Neural cell (in vitro differentiated cells): ENCODE data around the gene SSX2IP. TPM values are rescaled to one million over a fixed set of nuclear protein-coding genes. Genes with fewer than 3 reads are reported as not detected.

Source experiments
- H2AFZ ChIP-seq: fragments of 200-600, 300-800 bp; sonication (generic), shearing (Covaris generic); 2 replicates; pipeline ENCODE4 v1.6.0; 2014; ENCODE audit warnings: low read depth, mild to moderate bottlenecking, antibody characterized with exemption, low read length, moderate library complexity
- H3F3A ChIP-seq: fragments of 200-600 bp; shearing (Covaris generic); 2 replicates; pipeline ENCODE4 v1.6.1; 2016; ENCODE audit warnings: mild to moderate bottlenecking, moderate library complexity, mixed read lengths, antibody characterized with exemption, low read length; ENCODE audit not compliant: insufficient read depth, poor library complexity, severe bottlenecking
- H3K27ac ChIP-seq: fragments of 200-600, 300-800 bp; sonication (generic), shearing (Covaris generic); 2 replicates; pipeline ENCODE4 v1.5.1; 2014; ENCODE audit warnings: mild to moderate bottlenecking, low read length, moderate library complexity
- H3K27me3 ChIP-seq: fragments of 300-800, 200-600 bp; sonication (generic), shearing (Covaris generic); 2 replicates; pipeline ENCODE4 v1.6.0; 2014; ENCODE audit warnings: mild to moderate bottlenecking, low read depth, low read length, moderate library complexity; ENCODE audit not compliant: insufficient read depth
- H3K36me3 ChIP-seq: fragments of 300-800, 200-600 bp; sonication (generic), shearing (Covaris generic); 2 replicates; pipeline ENCODE4 v1.5.1; 2014; ENCODE audit warnings: mild to moderate bottlenecking, antibody characterized with exemption, low read length, moderate library complexity; ENCODE audit not compliant: insufficient read depth
- H3K4me2 ChIP-seq: fragments of 300-800, 200-600 bp; sonication (generic), shearing (Covaris generic); 2 replicates; pipeline ENCODE4 v1.6.0; 2014; ENCODE audit warnings: mild to moderate bottlenecking, low read length
- H3K4me3 ChIP-seq: fragments of 300-800, 200-600 bp; sonication (generic), shearing (Covaris generic); 2 replicates; pipeline ENCODE4 v1.5.1; 2014; ENCODE audit warnings: mild to moderate bottlenecking, low read length, moderate library complexity
- H3K79me2 ChIP-seq: fragments of 200-600 bp; shearing (Covaris generic); replicated peaks from 2 replicates; pipeline ENCODE4 v1.6.0; 2014; ENCODE audit warnings: mild to moderate bottlenecking, low read length, moderate library complexity; ENCODE audit not compliant: insufficient read depth
- H3K9ac ChIP-seq: fragments of 300-800, 200-600 bp; sonication (generic), shearing (Covaris generic); 2 replicates; pipeline ENCODE4 v1.6.1; 2016; ENCODE audit warnings: mild to moderate bottlenecking, low read length, mixed read lengths
- H3K9me2 ChIP-seq: fragments of 200-600 bp; shearing (Covaris generic); 2 replicates; pipeline ENCODE4 v1.6.1; 2016; ENCODE audit warnings: mild to moderate bottlenecking, low read length, mixed read lengths; ENCODE audit not compliant: insufficient read depth
- H3K9me3 ChIP-seq: fragments of 200-600, 300-800 bp; sonication (generic), shearing (Covaris generic); 2 replicates; pipeline ENCODE4 v1.6.1; 2016; ENCODE audit warnings: mild to moderate bottlenecking, mixed run types, low read length, moderate library complexity, mixed read lengths
- H4K20me1 ChIP-seq: fragments of 200-600 bp; shearing (Covaris generic); 2 replicates; pipeline ENCODE4 v1.6.1; 2016; ENCODE audit warnings: mild to moderate bottlenecking, mixed run types; ENCODE audit not compliant: insufficient read depth
- CTCF ChIP-seq: fragments of 450-650 bp; IDR thresholded peaks from 2 replicates; pipeline ENCODE4 v1.5.1; 2014; ENCODE audit warnings: antibody characterized with exemption, mild to moderate bottlenecking, moderate library complexity; ENCODE audit not compliant: poor library complexity, severe bottlenecking
- EP300 ChIP-seq: fragments of 450-650 bp; conservative IDR thresholded peaks from 2 replicates; pipeline ENCODE4 v1.6.1; 2014; ENCODE audit warnings: antibody characterized with exemption, mild to moderate bottlenecking, moderate library complexity; ENCODE audit not compliant: poor library complexity, severe bottlenecking
- EZH2 ChIP-seq: fragments of 200-600, 300-800 bp; shearing (Covaris generic), sonication (generic); IDR thresholded peaks from 2 replicates; pipeline ENCODE4 v1.6.1; 2014; ENCODE audit warnings: antibody characterized with exemption, low read length, borderline replicate concordance, mild to moderate bottlenecking; ENCODE audit not compliant: insufficient read depth, poor library complexity, severe bottlenecking
- MXI1 ChIP-seq: fragments of 450-650 bp; conservative IDR thresholded peaks from 2 replicates; pipeline ENCODE4 v1.6.1; 2014; ENCODE audit warnings: antibody characterized with exemption, mild to moderate bottlenecking; ENCODE audit not compliant: poor library complexity, severe bottlenecking
- POLR2AphosphoS5 ChIP-seq: IDR thresholded peaks from 2 replicates; pipeline ENCODE4 v1.6.1; 2012
- RAD21 ChIP-seq: fragments of 450-650 bp; conservative IDR thresholded peaks from 2 replicates; pipeline ENCODE4 v1.6.1; 2014; ENCODE audit warnings: antibody characterized with exemption, mild to moderate bottlenecking, moderate library complexity
- REST ChIP-seq: IDR thresholded peaks from 2 replicates; pipeline ENCODE4 v1.6.1; 2012; ENCODE audit warnings: borderline replicate concordance
- SMC3 ChIP-seq: fragments of 450-650 bp; conservative IDR thresholded peaks from 2 replicates; pipeline ENCODE4 v1.6.1; 2014; ENCODE audit warnings: antibody characterized with exemption, mild to moderate bottlenecking, moderate library complexity; ENCODE audit not compliant: poor library complexity
- TAF1 ChIP-seq: IDR thresholded peaks from 2 replicates; pipeline ENCODE4 v1.6.1; 2012; ENCODE audit warnings: low read depth
- polyA minus RNA-seq: library from RNA; depleted of rRNA, polyadenylated mRNA; stranded (reverse); fragments of >200 nt; gene quantifications from 2 replicates; pipeline ENCODE4 v1.2.3, GENCODE V29; 2014
- polyA plus RNA-seq: library from polyadenylated mRNA; depleted of rRNA; stranded (reverse); fragments of >200 nt; gene quantifications from 2 replicates; pipeline ENCODE4 v1.2.3, GENCODE V29; 2014

SSX2IP gene
- polyA plus RNA-seq, result 21.7 and 23.5 TPM in 2 replicates
- polyA minus RNA-seq, result 36.3 and 45.6 TPM in 2 replicates

- Histone ChIP-seq H3K4me3 (peak within 1 kb of the TSS; percentile 80), H3K27ac (peak within 1 kb of the TSS; percentile 78), H3K79me2 (peaks cover 38% of the 10 kb centered on the region), H3K4me2 (peak within 1 kb of the TSS; percentile 99), H3F3A (no peaks in the 10 kb centered on the region), H3K27me3 (no peaks in the 10 kb centered on the region), H3K36me3 (no peaks in the 10 kb centered on the region), H3K9me3 (no peaks in the 10 kb centered on the region), H4K20me1 (no peaks in the 10 kb centered on the region), H2AFZ (peak within 1 kb of the TSS; percentile 93), H3K9ac (peak within 1 kb of the TSS; percentile 76), H3K9me2 (no peaks in the 10 kb centered on the region)
- TF ChIP-seq REST (no peak), SMC3 (peak; percentile 34), POLR2AphosphoS5 (peak; percentile 41), MXI1 (peak; percentile 91), TAF1 (no peak), EP300 (peak; percentile 12), RAD21 (no peak), EZH2 (no peak), CTCF (no peak)
These were observed at the start of gene SSX2IP for GRCh38 chr1:84690397-84691121. SSX2IP (minus strand) TSS chr1:84690461; CDS start chr1:84671219, 19,242 bp downstream.

- no peak for TF ChIP-seq RAD21
- no peak for TF ChIP-seq SMC3
- no peak for TF ChIP-seq REST
- no peak for TF ChIP-seq EZH2
- TF ChIP-seq MXI1, result no peak
- no peak for TF ChIP-seq POLR2AphosphoS5
- no peak for TF ChIP-seq CTCF
- TF ChIP-seq TAF1, result no peak
- no peak for TF ChIP-seq EP300
- no peaks in the 10 kb centered on the region for H3K79me2 ChIP-seq
- H3K4me3 ChIP-seq, result no peak overlapping the region
- H3K9me3 ChIP-seq, result no peaks in the 10 kb centered on the region
- H3K27ac ChIP-seq, result no peak overlapping the region
- no peaks in the 10 kb centered on the region for H3K9me2 ChIP-seq
- H3K4me2 ChIP-seq, result no peak overlapping the region
- H3K27me3 ChIP-seq, result no peaks in the 10 kb centered on the region
- no peaks in the 10 kb centered on the region for H3K36me3 ChIP-seq
- H3F3A ChIP-seq, result no peaks in the 10 kb centered on the region
- no peak overlapping the region for H2AFZ ChIP-seq
- H4K20me1 ChIP-seq, result no peaks in the 10 kb centered on the region
- H3K9ac ChIP-seq, result no peak overlapping the region
These were observed 48.0 kb upstream of the SSX2IP start for GRCh38 chr1:84738237-84738636.
